HepG2 (cell line): Measurements from ENCODE around the gene TCN2. TPM values are rescaled to one million over a fixed set of nuclear protein-coding genes. Genes with fewer than 3 reads are reported as not detected.

ENCODE experiments used
- ATAC-seq: fragments of 200-7000 bp; cut with Tn5 transposase; 3 replicates; pipeline ENCODE4 v1.9.1; 2020; ENCODE audit warnings: mild to moderate bottlenecking, moderate library complexity
- BruUV-seq: library from RNA; stranded (reverse); fragments of 400-500 nt; replicated peaks from 2 replicates; lab custom pipeline; 2021; lab: Mats Ljungman, UMichigan
- CTCF ChIA-PET: fragments of 300-600 bp; formaldehyde crosslinking; extraction: SDS; loops from one replicate; lab custom pipeline; 2021; ENCODE audit warnings: low total read pairs, inconsistent platforms, low intra/inter-chr PET ratio; lab: Yijun Ruan, JAX
- POLR2A ChIA-PET: fragments of 350-600 bp; sonication (Branson Sonifier 250); formaldehyde crosslinking; loops from one replicate; lab custom pipeline; 2020; ENCODE audit warnings: antibody characterized with exemption, inconsistent platforms; lab: Yijun Ruan, JAX
- DNase-seq: peaks from one replicate; pipeline ENCODE4 v3.0.0-alpha.2; 2015; ENCODE audit warnings: low spot score
- FAIRE-seq: peaks from 3 replicates; lab custom pipeline; 2011; peaks lifted over from hg19 to GRCh38; lab: Jason Lieb, UNC
- H2AFZ ChIP-seq: one replicate; pipeline ENCODE4 v1.6.1; 2011; ENCODE audit warnings: low read length, inconsistent platforms
- H3K27ac ChIP-seq: fragments of 300-600 bp; 3 replicates; pipeline ENCODE4 v1.8.0; 2011; ENCODE audit warnings: mixed run types, mild to moderate bottlenecking, mixed read lengths, low read length, inconsistent platforms; ENCODE audit not compliant: insufficient read depth; ENCODE audit errors: extremely low read length
- H3K27me3 ChIP-seq, 2 experiments: fragments of 200-600 bp in 1 of 2; 2 replicates in 1 of 2; 3 replicates in 1 of 2; pipeline versions ENCODE4 v1.6.0 to v1.8.0; 2011; ENCODE audit warnings: low read length in 2 of 2, mild to moderate bottlenecking in 2 of 2, moderate library complexity in 2 of 2, inconsistent platforms in 1 of 2; ENCODE audit not compliant: insufficient read depth in 2 of 2, control insufficient read depth in 1 of 2
- H3K36me3 ChIP-seq, 2 experiments: fragments of 200-600 bp in 1 of 2; replicated peaks in 1 of 2; 2 replicates in 1 of 2; 3 replicates in 1 of 2; pipeline versions ENCODE4 v1.5.1 to v1.8.0; 2011; ENCODE audit warnings: low read length in 2 of 2, inconsistent platforms in 1 of 2; ENCODE audit not compliant: insufficient read depth in 2 of 2, control insufficient read depth in 1 of 2
- H3K4me1 ChIP-seq: 2 replicates; pipeline ENCODE4 v1.5.1; 2012; ENCODE audit warnings: low read length, inconsistent platforms; ENCODE audit not compliant: insufficient read depth
- H3K4me2 ChIP-seq: 2 replicates; pipeline ENCODE4 v1.6.0; 2011; ENCODE audit warnings: low read depth, low read length, inconsistent platforms
- H3K4me3 ChIP-seq, 3 experiments: fragments of 200-600 bp in 1 of 3; sonication (generic), shearing (Covaris generic) in 1 of 3; replicated peaks in 1 of 3; 2 replicates each; pipeline ENCODE4 v1.5.1; 2011 to 2016; ENCODE audit warnings: low read length in 3 of 3, inconsistent platforms in 2 of 3, low read depth in 2 of 3, mild to moderate bottlenecking in 2 of 3, control low read depth in 1 of 3, mixed read lengths in 1 of 3; ENCODE audit not compliant: insufficient read depth in 1 of 3
- H3K79me2 ChIP-seq: one replicate; pipeline ENCODE4 v1.6.1; 2011; ENCODE audit warnings: low read length, inconsistent platforms; ENCODE audit not compliant: insufficient read depth
- H3K9ac ChIP-seq: 2 replicates; pipeline ENCODE4 v1.6.0; 2011; ENCODE audit warnings: mild to moderate bottlenecking, low read depth, low read length, inconsistent platforms; ENCODE audit not compliant: insufficient read depth
- H3K9me3 ChIP-seq: 2 replicates; pipeline ENCODE4 v1.5.1; 2012; ENCODE audit warnings: mild to moderate bottlenecking, low read length
- H4K20me1 ChIP-seq: 2 replicates; pipeline ENCODE4 v1.6.0; 2011; ENCODE audit warnings: inconsistent platforms, mild to moderate bottlenecking, low read length, moderate library complexity; ENCODE audit not compliant: insufficient read depth
- BORCS8-MEF2B ChIP-seq: sonication (generic); formaldehyde crosslinking; IDR thresholded peaks from 2 replicates; pipeline ENCODE4 v1.8.0; 2022; ENCODE audit warnings: mild to moderate bottlenecking, missing genetic modification reagents
- FOSL2 ChIP-seq: sonication (generic); formaldehyde crosslinking; IDR thresholded peaks from 2 replicates; pipeline ENCODE4 v1.4.0; 2020; ENCODE audit warnings: missing genetic modification reagents
- HIC2 ChIP-seq: sonication (generic); formaldehyde crosslinking; IDR thresholded peaks from 2 replicates; pipeline ENCODE4 v1.9.0; 2022; ENCODE audit warnings: low read depth, missing genetic modification reagents
- SMAD3 ChIP-seq: sonication (generic); formaldehyde crosslinking; IDR thresholded peaks from 2 replicates; pipeline ENCODE4 v1.4.0; 2020; ENCODE audit warnings: missing genetic modification reagents
- TEAD2 ChIP-seq: sonication (generic); formaldehyde crosslinking; IDR thresholded peaks from 2 replicates; pipeline ENCODE4 v1.9.0; 2021; ENCODE audit warnings: missing genetic modification reagents
- ZNF205 ChIP-seq: IDR thresholded peaks from 2 replicates; pipeline ENCODE4 v1.6.1; 2018; ENCODE audit warnings: missing biosample characterization, missing genetic modification reagents
- ZNF280D ChIP-seq: sonication (generic); formaldehyde crosslinking; IDR thresholded peaks from 2 replicates; pipeline ENCODE4 v1.5.1; 2020; ENCODE audit warnings: mild to moderate bottlenecking, missing genetic modification reagents
- ZNF768 ChIP-seq: sonication (generic); formaldehyde crosslinking; IDR thresholded peaks from 2 replicates; pipeline ENCODE4 v1.4.0; 2020; ENCODE audit warnings: missing genetic modification reagents
- WGBS: methylation state at CpG from one replicate; pipeline ENCODE4 v1.1.6; 2017; ENCODE audit warnings: low lambda C conversion rate; 5-methylcytosine and 5-hydroxymethylcytosine counted together
- in situ Hi-C: cut with HindIII; loops from 2 replicates; pipeline ENCODE4 v1.10.0; 2017; ENCODE audit warnings: low pct_unique_long_range_greater_than_20kb; ENCODE audit not compliant: extremely low pct_ligation_motif_present
- intact Hi-C: fragments of 100-400 bp; cut with micrococcal nuclease; formaldehyde crosslinking; loops from one replicate; pipeline ENCODE4 v1.10.0; 2022; ENCODE audit not compliant: unreplicated experiment
- polyA plus RNA-seq, 8 experiments: library from polyadenylated mRNA; depleted of rRNA in 3 of 8; stranded (reverse) in 7 of 8; unstranded in 1 of 8; fragments of >200 nt; fragmentation: Illumina TruSeq in 4 of 8; extraction: Trizol in 4 of 8; gene quantifications; 2 replicates each; pipeline versions ENCODE4 v1.2.1 to v1.2.3, GENCODE V29; 2011 to 2016; ENCODE audit warnings: low read depth in 4 of 8, missing spikeins in 1 of 8, mixed read lengths in 1 of 8; ENCODE audit not compliant: insufficient read depth in 1 of 8
- total RNA-seq, 5 experiments: library from RNA; depleted of rRNA; stranded (reverse); fragments of >200 nt; fragmentation: Illumina TruSeq; extraction: Trizol; gene quantifications; 2 replicates each; pipeline ENCODE4 v1.2.3, GENCODE V29; 2016; ENCODE audit warnings: low read depth in 1 of 5
- TF ChIP-seq, protein P1 (sequence below): sonication (generic); formaldehyde crosslinking; IDR thresholded peaks from 2 replicates; pipeline ENCODE4 v1.5.1; 2020; ENCODE audit warnings: missing genetic modification reagents, mild to moderate bottlenecking, borderline replicate concordance

TCN2 gene
- total and polyA plus RNA-seq, 2 of the 13 experiments (the other 11 are each of a cell fraction or from before 2014, with no cell fraction given): 0.29 to 0.31 TPM

DNA sequence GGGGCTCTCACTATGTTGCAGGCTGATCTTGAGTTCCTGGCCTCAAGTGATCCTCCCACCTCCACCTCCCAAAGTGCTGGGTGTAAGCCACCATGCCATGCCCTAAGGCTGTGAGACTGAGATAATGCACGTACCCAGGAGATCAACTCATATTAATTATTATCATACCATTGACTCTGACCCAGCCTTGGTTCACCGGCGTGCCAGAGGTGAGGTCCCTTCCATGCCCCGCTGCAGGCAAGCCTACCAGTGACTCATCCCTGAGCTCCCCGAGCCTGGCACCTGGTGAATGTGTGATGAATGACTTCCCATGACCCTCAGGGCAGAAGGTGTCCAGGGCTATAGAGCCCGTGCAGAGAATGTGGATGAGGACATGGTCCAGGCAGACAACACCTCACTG is 44.6 kb upstream of the TCN2 start:
- WGBS: 65% methylated on average over 6 of the region's 6 CpGs
- H3K9me3 ChIP-seq: no peaks in the 10 kb centered on the region
- DNase-seq: no peak
- TF ChIP-seq FOSL2 (CRISPR knock-in tag) (peak; percentile 47; the same call in 1 of the 2 replicates), ZNF205 (CRISPR knock-in tag) (no peak), SMAD3 (CRISPR knock-in tag) (no peak), TEAD2 (CRISPR knock-in tag) (no peak), HIC2 (CRISPR knock-in tag) (peak; percentile 40; the same call in 1 of the 2 replicates)
- TF ChIP-seq, all 625 proteins: peak for 2
- ChIA-PET CTCF (no interaction called here), POLR2A (no interaction called here)
- H3K27ac ChIP-seq: no peak overlapping the region
- ATAC-seq (no peak), FAIRE-seq (no peak)
- no peak overlapping the region for H3K4me3 ChIP-seq
- no peak overlapping the region for H3K4me2 ChIP-seq
- no TSS peak for BruUV-seq
- H2AFZ ChIP-seq: no peak overlapping the region
- peaks cover 52% of the 10 kb centered on the region for H3K4me1 ChIP-seq
- in situ Hi-C loops (no loop called here), intact Hi-C loops (no loop called here)
- H3K9ac ChIP-seq: no peak overlapping the region
- no peaks in the 10 kb centered on the region for H3K79me2 ChIP-seq
- no peaks in the 10 kb centered on the region for H3K27me3 ChIP-seq
- H3K36me3 ChIP-seq: no peaks in the 10 kb centered on the region
- H4K20me1 ChIP-seq: no peaks in the 10 kb centered on the region

- ATAC-seq: no peak
- H3K4me3 ChIP-seq: no peak overlapping the region
- in situ Hi-C loops (no loop called here), intact Hi-C loops (no loop called here)
- H3K4me1 ChIP-seq: peaks cover 58% of the 10 kb centered on the region
- no peaks in the 10 kb centered on the region for H3K36me3 ChIP-seq
- BruUV-seq: no TSS peak
- H3K27me3 ChIP-seq: no peaks in the 10 kb centered on the region
- H3K9me3 ChIP-seq: no peaks in the 10 kb centered on the region
- no peak for FAIRE-seq
- H2AFZ ChIP-seq: no peak overlapping the region
- H3K4me2 ChIP-seq: no peak overlapping the region
- DNase-seq: no peak
- WGBS: 89% methylated on average over 6 of the region's 8 CpGs
- TF ChIP-seq, protein P1, sequence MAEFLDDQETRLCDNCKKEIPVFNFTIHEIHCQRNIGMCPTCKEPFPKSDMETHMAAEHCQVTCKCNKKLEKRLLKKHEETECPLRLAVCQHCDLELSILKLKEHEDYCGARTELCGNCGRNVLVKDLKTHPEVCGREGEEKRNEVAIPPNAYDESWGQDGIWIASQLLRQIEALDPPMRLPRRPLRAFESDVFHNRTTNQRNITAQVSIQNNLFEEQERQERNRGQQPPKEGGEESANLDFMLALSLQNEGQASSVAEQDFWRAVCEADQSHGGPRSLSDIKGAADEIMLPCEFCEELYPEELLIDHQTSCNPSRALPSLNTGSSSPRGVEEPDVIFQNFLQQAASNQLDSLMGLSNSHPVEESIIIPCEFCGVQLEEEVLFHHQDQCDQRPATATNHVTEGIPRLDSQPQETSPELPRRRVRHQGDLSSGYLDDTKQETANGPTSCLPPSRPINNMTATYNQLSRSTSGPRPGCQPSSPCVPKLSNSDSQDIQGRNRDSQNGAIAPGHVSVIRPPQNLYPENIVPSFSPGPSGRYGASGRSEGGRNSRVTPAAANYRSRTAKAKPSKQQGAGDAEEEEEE (CRISPR knock-in tag): no peak
- TF ChIP-seq ZNF768 (CRISPR knock-in tag) (peak; percentile 93), BORCS8-MEF2B (CRISPR knock-in tag) (no peak), ZNF280D (CRISPR knock-in tag) (no peak)
- no peaks in the 10 kb centered on the region for H4K20me1 ChIP-seq
- H3K9ac ChIP-seq: no peak overlapping the region
- ChIA-PET CTCF (no interaction called here), POLR2A (no interaction called here)
- no peaks in the 10 kb centered on the region for H3K79me2 ChIP-seq
- no peak overlapping the region for H3K27ac ChIP-seq
These were observed 42.8 kb upstream of the TCN2 start for GRCh38 chr22:30564045-30564760.
